Omental fat pad (tissue), 4 donors: ENCODE measurements around the gene CLBA1. TPM values are rescaled to one million over a fixed set of nuclear protein-coding genes. Genes with fewer than 3 reads are reported as not detected.

Experiments
- ATAC-seq: fragments of 150-250 bp; one replicate; pipeline ENCODE4 v1.9.1; 2016; ENCODE audit warnings: mild to moderate bottlenecking, moderate library complexity; ENCODE audit not compliant: low FRiP score
- DNase-seq: peaks from one replicate; pipeline ENCODE4 v3.0.0-alpha.2; 2019; ENCODE audit warnings: low spot score
- total RNA-seq, 4 donors: library from RNA; depleted of rRNA; stranded (reverse); fragments of >200 nt; gene quantifications; one replicate each; pipeline ENCODE4 v1.1.0, GENCODE V29; 2016
- TF ChIP-seq, protein P1 (sequence below), 3 donors: fragments of 450-650 bp; IDR thresholded peaks; one replicate each; pipeline ENCODE4 v1.5.1; 2016 to 2017; ENCODE audit warnings: antibody characterized with exemption in 3 of 3, mild to moderate bottlenecking in 3 of 3, moderate library complexity in 2 of 3

CLBA1 gene
- total RNA-seq, 4 donors from 2014 or later = 2.5 to 6.1 (median 3.3) TPM

DNA sequence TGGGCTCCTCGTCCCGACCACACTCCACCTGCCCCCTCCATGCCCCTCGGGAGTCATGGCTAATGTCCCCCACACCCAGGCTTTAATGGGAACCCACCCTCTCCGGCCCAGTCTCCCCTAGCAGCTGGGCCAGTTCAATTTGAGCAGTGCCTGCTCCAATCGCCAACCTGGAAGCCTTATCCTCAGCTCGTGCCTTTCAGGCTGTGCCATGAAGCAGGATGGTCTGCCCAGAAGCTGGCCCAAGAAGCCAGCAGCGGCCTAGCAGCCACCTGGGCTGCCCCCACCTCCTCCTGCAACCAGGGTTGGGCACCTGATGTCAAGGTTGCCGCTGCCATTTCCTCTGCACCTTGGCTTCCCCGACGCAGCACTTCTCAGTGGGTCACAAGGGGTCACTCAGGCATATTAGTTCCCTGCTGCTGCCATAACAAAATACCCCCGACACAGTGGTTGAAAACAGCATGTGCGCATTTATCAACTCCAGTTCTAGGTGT, 2.3 kb upstream of the CLBA1 start:
- ATAC-seq = no peak
- TF ChIP-seq, protein P1, sequence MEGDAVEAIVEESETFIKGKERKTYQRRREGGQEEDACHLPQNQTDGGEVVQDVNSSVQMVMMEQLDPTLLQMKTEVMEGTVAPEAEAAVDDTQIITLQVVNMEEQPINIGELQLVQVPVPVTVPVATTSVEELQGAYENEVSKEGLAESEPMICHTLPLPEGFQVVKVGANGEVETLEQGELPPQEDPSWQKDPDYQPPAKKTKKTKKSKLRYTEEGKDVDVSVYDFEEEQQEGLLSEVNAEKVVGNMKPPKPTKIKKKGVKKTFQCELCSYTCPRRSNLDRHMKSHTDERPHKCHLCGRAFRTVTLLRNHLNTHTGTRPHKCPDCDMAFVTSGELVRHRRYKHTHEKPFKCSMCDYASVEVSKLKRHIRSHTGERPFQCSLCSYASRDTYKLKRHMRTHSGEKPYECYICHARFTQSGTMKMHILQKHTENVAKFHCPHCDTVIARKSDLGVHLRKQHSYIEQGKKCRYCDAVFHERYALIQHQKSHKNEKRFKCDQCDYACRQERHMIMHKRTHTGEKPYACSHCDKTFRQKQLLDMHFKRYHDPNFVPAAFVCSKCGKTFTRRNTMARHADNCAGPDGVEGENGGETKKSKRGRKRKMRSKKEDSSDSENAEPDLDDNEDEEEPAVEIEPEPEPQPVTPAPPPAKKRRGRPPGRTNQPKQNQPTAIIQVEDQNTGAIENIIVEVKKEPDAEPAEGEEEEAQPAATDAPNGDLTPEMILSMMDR (IDR thresholded peaks at IDR 0.05) = no peak
- no peak for DNase-seq

DNA sequence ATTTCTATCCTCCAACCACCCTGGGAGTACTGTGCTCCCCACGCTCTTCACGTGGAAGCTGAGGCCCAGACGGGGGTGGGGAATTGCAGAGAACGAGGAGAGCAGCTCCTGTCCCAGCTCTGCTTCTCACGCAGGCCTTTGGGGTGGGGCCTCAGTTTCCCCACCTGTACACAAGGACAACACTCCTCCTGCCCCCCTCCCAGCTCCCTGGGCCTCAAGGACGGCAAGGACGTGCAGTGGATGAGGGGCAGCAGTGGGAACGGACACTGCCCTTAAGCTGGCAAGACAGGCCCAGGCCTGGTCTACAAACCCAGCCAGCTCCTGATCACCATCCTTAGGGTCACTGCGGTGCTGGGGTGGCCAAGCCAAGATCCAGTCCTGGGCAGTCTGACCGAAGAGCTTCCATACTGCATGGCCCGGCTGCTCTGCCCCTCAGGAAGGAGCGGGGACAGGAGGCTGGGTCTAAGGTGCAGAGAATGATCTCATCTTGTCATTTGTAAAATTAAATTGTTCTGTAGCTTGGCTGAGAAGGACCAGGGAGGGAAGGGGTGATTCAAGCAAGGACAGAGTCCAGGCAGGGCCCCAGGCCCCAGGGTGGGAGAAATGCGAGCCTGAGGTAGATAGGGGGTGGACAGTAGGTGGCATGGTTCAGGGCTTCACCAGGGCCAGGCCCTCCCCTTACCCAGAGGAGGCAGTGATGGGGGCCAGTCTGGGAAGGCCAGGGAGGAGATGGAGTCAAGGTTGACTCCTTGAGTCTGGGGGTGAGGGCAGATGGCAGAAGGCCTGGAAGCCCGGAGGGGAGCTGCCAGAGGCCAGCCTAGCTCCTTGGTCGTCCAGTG, 1.3 kb upstream of the CLBA1 start:
- TF ChIP-seq, protein P1 (IDR thresholded peaks at IDR 0.05) = no peak
- ATAC-seq = no peak
- DNase-seq = no peak

DNA sequence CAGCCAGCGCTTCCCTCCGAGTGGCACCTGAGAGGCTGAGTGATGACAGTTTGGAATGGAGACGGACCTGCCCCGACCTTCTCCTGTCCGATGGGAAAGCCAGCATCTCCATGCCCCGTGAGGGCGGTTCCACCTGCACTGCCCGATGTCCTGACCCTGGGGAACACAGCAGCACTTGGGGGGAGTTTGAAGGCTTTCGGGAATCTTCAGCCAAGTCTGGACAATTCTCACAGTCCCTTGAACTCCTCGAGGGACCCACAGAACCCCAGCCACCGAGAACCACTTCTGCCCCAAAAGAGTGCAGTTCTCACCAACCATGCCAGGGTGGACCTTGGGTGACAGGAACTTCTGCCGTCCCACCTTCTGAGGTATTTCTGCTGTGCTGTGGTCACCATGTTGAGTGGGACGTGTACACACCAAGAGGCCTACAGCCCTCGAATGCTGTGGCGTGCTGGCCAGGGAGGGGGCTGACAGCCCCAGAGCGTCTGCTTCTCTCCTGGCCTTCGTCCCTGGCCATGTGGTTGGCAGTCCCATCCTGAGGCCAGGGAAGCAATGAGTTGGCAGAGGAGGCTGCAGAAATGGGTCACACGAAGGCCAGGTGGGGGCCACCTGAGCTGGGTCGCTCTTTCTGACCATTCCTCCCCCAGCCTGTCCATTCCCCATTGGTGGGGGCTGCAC, 1.0 kb downstream of the CLBA1 start:
- ATAC-seq (peak; percentile 3), DNase-seq (no peak)
- TF ChIP-seq, protein P1 (IDR thresholded peaks at IDR 0.05) = no peak

DNA sequence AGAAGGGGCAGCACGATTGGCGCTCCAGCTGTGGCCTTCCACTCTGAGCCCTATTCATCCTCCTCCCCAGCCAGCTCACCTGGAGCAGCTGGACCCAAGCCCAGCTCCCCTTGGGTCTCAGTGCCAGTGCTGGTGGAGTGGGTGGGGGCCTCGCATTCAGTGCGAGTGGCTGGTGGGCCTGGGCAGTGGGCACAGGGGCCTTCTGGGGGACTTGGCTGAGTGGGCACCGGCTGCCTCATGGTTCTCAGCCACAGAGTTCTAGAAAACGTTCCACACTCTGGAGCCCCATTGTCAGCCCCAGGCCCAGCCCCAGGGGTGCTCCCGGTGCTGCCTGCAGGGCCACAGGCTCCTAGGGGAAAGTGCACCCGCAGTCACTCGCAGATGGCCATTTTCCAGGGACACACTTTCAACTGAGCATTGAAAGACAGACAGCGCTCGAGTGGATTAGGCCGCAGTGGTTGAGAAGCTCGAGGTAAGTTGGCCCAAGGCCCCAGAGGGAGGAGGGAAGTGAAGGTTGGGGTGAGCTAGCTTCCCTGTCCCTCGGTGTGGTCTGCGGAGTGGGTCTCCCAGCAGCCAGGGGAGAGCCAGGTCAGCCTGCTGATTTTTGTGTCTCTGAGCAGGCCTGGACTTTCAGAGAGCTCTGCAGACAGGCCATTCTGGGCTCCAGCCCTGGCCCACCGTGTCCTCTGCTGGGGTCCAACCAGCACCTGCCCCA, 3.8 kb downstream of the CLBA1 start:
- DNase-seq = no peak
- no peak for ATAC-seq
- TF ChIP-seq, protein P1 (IDR thresholded peaks at IDR 0.05) = no peak

DNA sequence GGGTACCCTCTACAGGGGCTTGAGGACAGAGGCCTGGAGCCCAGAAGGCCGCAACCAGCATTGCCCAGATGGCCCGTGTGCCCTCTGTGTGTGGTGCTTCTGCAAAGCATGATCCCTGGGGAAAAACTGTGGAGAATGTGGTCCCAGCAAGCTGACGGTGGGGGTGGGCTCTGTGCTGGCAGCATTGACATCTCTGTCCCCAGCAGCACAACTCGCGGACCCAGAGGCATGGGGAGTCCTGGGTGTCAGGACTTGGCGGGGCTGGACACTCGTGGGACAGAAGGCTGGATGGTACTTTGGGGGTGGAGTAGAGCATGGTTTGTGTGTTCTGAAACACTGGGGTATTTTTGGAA, 4.3 kb downstream of the CLBA1 start:
- DNase-seq (no peak), ATAC-seq (no peak)
- TF ChIP-seq, protein P1 (IDR thresholded peaks at IDR 0.05) = no peak

DNA sequence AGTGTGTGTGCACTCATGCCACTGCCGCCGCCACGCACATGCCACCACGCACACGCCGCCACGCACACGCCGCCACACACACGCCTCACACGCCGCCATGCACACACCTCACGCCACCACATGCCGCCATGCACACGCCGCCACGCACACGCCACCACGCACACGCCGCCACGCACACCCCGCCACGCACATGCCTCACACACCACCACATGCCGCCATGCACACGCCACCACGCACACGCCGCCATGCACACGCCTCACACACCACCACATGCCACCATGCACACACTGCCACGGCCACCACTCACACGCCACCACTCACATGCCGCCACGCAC, 6.3 kb downstream of the CLBA1 start:
- TF ChIP-seq, protein P1 (IDR thresholded peaks at IDR 0.05) = no peak
- DNase-seq (no peak), ATAC-seq (no peak)
